Anterior cingulate cortex (tissue), 58 donors: ENCODE data around the gene INAVA.

Experiments
- DNase-seq, 58 donors: peaks; one replicate each; lab custom pipeline; 2025; lab: John Stamatoyannopoulos, UW

The INAVA gene, protein sequence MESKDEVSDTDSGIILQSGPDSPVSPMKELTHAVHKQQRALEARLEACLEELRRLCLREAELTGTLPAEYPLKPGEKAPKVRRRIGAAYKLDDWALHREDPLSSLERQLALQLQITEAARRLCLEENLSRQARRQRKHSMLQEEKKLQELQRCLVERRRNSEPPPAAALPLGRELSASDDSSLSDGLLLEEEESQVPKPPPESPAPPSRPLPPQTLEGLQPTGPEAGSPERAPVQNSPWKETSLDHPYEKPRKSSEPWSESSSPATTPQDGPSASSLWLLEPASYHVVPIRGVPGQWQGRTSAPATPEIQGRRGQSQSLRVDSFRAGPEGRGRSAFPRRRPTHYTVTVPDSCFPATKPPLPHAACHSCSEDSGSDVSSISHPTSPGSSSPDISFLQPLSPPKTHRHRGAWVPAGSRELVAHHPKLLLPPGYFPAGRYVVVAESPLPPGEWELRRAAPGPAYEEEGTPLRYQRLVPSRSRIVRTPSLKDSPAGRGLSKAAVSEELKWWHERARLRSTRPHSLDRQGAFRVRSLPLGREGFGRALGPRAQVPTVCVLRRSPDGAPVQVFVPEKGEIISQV

DNA sequence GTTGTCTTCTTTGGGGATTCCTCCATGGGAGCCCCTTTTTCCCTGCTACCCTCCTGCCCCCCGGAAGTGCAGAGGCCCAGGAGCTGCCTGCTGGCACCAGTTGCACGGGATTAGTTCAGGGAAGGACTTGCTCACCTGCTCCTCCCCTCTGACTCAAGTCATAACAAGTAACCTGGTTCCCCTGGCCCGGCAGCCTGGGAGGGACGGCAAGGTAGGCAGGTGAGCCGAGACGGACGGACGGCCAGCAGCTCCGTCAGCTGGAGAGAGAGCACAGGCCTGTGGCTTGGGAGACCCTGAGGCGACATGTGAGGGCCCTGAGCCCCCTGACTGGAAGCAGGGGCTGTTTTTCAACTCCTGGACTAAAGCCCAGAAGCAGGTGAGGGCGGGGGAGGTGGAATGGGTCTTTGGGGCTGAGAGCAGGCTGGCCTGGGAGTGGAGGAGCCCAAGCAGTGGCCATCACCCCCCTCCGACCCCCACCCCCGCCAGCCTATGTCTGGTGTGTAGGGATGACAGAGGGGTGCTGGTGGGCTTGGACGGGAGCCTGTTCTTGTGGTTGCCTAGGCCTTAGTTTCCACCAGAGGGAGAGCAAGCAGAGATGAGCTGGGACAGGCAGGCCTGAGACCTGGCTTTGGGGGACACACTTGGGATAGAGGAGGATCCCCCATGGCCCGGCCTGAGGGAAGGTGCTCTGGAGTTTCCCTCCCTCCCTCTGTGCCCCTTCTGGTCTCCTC lies at the start of gene INAVA:
TSS of gene INAVA (plus strand) at position 189 of the 731 bp plus-strand sequence. CDS start 3,501 bp downstream, outside the sequence.
- DNase-seq = no peak

DNA sequence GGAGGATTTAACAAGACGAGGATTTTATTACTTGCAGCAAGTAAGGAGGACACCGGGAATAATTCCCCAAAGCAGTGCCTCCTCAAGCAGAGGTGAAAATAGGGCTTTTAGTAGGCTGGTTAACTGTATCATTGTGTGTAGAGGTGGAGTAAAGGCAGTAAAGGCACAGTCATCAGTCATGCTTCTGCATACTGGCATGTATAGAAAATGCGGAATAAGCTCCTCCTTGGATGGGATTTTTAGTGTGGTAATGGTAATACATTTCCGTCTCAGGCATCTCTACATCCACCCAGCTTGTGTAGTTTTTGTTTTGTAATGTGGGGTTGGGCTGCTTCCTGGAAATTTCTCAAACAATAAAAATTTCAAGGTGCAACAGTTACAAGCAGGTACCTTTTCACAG lies 49.3 kb upstream of the INAVA start:
- no peak for DNase-seq

GRCh38 chr1:200846398-200846797 lies 48.3 kb upstream of the INAVA start:
- no peak for DNase-seq

DNA sequence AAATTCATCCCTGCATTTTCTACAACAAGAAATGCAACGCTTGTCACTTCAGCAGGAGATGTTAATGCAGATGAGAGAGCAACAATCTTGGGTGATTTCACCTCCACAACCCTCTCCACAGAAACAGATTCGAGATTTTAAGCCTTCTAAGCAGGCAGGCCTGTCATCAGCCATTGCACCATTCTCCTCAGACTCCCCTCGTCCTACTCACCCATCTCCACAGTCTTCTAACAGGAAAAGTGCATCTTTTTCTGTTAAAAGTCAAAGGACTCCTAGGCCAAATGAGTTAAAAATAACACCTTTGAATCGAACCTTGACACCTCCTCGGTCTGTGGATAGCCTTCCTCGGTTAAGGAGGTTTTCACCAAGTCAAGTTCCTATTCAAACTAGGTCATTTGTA lies 45.3 kb upstream of the INAVA start:
- no peak for DNase-seq

GRCh38 chr1:200850554-200850953 lies 44.1 kb upstream of the INAVA start:
- no peak for DNase-seq

DNA sequence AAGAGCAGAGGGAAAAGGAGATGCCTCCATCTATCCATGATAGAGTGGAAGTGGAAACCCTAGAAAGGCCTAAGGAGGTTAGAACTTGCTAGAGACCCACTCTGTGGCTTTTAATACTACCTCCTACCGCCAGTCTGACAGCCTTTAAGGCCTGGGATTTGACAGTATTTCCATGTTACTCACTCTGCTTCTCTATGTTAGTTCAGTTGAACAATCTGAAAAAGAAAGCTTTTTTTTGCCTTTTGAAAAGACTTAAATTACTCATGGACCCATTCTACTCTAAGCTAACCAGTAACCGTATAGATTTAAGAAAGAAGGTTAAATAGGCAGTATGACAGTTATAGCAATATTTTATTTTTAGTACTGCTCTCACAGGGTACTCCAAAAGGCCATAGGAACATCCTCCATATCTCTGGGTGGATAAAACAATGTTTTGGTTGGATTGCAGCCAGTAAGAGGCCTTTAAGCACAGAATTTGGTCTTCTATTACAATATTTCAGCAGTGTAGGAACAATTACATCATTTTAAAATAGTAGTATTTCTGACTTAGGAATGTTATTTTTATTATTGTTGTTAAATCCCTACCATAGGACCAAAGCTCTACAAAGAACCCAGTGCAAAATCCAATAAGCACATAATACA lies 37.9 kb upstream of the INAVA start:
- DNase-seq = no peak

DNA sequence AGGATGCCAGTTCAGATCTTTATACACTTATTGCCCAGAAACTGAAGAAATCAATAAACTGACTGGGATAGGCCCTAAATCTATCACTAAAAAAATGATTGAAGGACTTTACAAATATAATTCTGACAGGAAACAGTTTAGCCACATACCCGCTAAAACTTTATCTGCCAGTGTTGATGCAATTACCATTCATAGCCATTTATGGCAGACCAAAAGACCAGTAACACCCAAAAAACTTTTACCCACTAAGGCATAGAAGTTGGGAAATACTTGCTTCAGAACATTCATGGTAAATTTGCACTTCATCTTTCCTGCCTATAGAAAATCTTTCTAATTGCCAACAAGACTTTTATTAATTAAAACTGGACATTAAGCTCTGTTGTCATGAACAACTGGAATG lies 36.9 kb upstream of the INAVA start:
- DNase-seq = no peak

GRCh38 chr1:200861937-200862647 lies 32.6 kb upstream of the INAVA start:
- DNase-seq = no peak

GRCh38 chr1:200862713-200863415 lies 31.8 kb upstream of the INAVA start:
- DNase-seq = no peak

- no peak for DNase-seq
These were observed 28.6 kb upstream of the INAVA start for GRCh38 chr1:200866116-200866515.

DNA sequence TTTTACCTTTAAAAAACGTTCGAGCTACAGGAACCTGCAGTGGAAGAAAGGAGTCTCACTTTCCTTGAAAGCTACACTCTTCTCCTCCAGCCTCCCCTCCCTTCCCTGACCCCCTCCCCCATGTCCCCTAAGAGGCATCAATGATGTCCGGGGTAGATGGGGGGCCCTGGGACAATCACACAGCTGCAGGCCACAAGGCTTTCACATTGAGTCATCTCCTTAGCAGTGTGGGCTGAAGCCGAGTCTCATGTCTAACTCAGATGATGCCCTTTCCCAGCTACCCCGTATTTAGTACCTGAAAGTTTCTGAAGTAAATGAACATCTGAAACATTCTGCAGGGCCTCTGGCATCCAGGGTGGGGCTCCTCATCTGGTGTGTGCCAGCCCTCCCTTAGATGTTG lies 28.2 kb upstream of the INAVA start:
- no peak for DNase-seq

DNA sequence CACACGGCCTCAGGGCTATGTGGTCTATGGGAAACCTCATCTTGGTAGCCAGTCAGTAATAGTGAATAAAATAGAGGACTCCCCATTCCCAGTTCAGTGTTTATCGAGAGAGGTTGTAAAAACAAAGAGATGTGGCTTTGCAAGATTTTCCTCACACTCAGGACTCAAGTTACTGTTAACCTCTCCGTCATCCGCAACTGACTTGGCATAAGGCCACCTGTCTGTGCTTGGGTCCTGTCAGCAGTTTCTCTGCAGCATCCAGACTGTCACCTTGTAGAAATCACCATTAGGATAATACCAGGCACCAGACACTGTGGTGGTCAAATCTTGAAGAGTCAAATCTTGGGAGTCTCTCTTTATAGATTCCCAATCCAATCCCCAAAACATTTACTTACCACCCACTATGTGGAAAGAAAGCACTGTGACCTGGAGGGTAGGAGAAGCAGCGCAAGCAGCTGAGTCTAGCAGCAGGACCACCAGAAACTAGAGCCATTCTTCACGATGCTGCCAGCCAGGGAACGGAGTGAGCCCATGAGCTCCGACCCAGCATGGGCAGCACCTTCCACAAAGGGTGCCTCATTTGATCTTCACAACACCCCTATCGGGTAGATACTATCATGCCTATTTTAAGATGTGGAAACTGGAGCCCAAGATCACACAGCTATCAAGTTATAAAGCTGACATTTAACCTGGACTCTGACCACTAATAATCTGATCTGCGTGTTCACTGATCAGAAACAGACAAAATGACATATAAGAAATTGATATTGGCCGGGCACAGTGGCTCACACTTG lies 27.5 kb upstream of the INAVA start:
- DNase-seq = peak in 1 of 58 donors; percentile 6

- no peak for DNase-seq
These were observed 25.3 kb upstream of the INAVA start for GRCh38 chr1:200869376-200869752.

DNA sequence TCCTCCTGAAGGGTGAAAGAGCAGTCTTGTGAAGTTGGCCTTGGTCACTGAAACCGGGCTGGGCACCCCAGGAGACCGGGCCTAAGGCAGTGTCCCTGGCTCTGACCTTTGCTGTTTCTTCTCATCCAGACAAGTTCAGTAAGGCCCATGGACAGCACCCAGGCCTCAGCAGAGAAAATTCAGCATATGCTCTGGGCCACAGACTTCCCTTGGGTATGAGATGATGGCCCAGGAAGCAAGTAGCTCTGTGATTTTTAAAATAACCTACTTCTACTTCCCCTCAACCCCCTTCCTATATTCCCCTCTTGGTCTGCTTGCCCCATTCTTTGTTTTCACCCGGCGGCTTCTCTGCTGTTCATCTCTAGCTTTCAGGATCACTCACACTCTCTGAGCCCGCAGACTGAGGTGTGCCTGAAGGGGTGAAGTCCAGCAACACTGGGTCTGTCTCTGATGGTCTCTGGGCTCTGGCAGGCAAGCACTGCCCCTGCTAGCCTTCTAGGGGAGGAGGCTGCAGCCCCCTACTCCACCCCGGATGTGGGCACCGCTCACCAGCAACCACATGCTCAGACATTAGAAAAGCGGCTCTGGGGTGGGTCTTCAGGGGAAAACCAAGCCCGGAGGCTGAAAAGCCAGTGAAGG lies 24.8 kb upstream of the INAVA start:
- no peak for DNase-seq

DNA sequence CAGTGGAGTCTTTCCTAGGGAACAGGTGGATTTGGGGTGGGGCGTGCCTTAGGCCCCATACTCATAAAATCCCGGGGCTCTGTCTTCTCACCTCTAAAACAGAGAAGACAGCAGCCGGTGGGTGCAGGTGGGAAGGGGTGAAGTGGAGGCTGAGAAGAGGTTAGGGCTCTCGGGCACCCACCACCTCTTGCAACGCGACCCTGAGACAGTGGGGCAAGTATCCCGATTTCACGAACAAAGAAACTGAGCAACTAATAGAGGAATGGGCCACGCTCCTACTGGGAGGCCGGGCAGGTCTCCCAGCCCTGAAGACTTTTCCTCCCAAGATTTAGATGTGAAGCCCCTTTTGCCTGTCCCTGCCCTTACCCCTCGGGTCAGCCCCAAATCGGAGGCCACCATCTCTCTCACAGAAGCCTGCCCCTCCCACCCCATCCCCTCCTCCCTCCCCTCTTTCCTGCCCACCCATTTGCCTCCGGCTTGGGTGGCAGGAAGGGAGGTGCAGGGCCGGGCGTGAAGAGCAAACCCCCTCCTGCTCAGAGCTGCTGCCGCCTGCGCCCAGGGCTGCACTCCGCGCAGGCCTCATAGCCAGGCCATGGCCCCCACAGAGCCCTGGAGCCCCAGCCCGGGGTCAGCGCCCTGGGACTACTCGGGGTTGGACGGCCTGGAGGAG lies 22.1 kb upstream of the INAVA start, which contains the start of gene GPR25:
TSS of gene GPR25 (plus strand) at position 536 of the 670 bp plus-strand sequence. CDS start at position 593, 57 bp downstream.
- DNase-seq = no peak

GRCh38 chr1:200873116-200873670 lies 21.5 kb upstream of the INAVA start:
- DNase-seq = no peak

- DNase-seq = no peak
These were observed 20.9 kb upstream of the INAVA start for GRCh38 chr1:200873671-200874397.
